NCI-H524 (cell line): ENCODE measurements around the gene ACTN2.

Source experiments
- DNase-seq, 2 experiments: peaks; one replicate each; lab custom pipeline; 2025; lab: John Stamatoyannopoulos, UW

Gene ACTN2

GRCh38 chr1:236742421-236743160, 56.3 kb downstream of the ACTN2 start:
- DNase-seq, result no peak

- DNase-seq, result no peak
These were observed 58.2 kb downstream of the ACTN2 start for GRCh38 chr1:236744533-236744932.

GRCh38 chr1:236746785-236747184, 60.5 kb downstream of the ACTN2 start:
- no peak for DNase-seq

- DNase-seq, result no peak
These were observed 61.1 kb downstream of the ACTN2 start for GRCh38 chr1:236747311-236747985.

GRCh38 chr1:236748268-236748870, 62.1 kb downstream of the ACTN2 start:
- DNase-seq, result no peak

- DNase-seq, result no peak
These were observed 64.6 kb downstream of the ACTN2 start for GRCh38 chr1:236750928-236751327.

GRCh38 chr1:236751385-236751784, 65.1 kb downstream of the ACTN2 start:
- DNase-seq, result no peak

GRCh38 chr1:236751935-236752334, 65.6 kb downstream of the ACTN2 start:
- DNase-seq, result no peak

GRCh38 chr1:236753516-236753915, 67.2 kb downstream of the ACTN2 start:
- DNase-seq, result peak; percentile 9 to 38

- no peak for DNase-seq
These were observed 67.7 kb downstream of the ACTN2 start for GRCh38 chr1:236753964-236754363.

- no peak for DNase-seq
These were observed 68.4 kb downstream of the ACTN2 start for GRCh38 chr1:236754525-236755210.

- DNase-seq, result no peak
These were observed 71.3 kb downstream of the ACTN2 start for GRCh38 chr1:236757640-236758039.

GRCh38 chr1:236759252-236759859, 73.1 kb downstream of the ACTN2 start:
- DNase-seq, result peak in 1 of 2 experiments; percentile 44

GRCh38 chr1:236760480-236760879, 74.2 kb downstream of the ACTN2 start:
- no peak for DNase-seq

- no peak for DNase-seq
These were observed 74.7 kb downstream of the ACTN2 start for GRCh38 chr1:236760986-236761385.

- no peak for DNase-seq
These were observed 75.3 kb downstream of the ACTN2 start for GRCh38 chr1:236761397-236762132.

- DNase-seq, result no peak
These were observed 76.1 kb downstream of the ACTN2 start for GRCh38 chr1:236762410-236762809.

GRCh38 chr1:236765831-236766230, 79.5 kb downstream of the ACTN2 start:
- DNase-seq, result no peak

GRCh38 chr1:236766506-236766905, 80.2 kb downstream of the ACTN2 start:
- DNase-seq, result no peak

- no peak for DNase-seq
These were observed 81.0 kb downstream of the ACTN2 start for GRCh38 chr1:236767276-236767675.

GRCh38 chr1:236768601-236769000, 82.3 kb downstream of the ACTN2 start:
- no peak for DNase-seq
